GM12878 (cell line): ENCODE results near the gene KLHL24. TPM values are rescaled to one million over a fixed set of nuclear protein-coding genes. Genes with fewer than 3 reads are reported as not detected.
"Not testable (repeated sequence)": the region's sequence is repeated elsewhere in the genome, so short reads cannot be mapped to it uniquely, and the experiment has no call there.

ENCODE experiments used
- ATAC-seq: fragments of 200-7000 bp; cut with Tn5 transposase; 3 replicates; pipeline ENCODE4 v1.9.1; 2020; ENCODE audit warnings: mild to moderate bottlenecking, moderate library complexity
- BruUV-seq: library from RNA; stranded (reverse); fragments of 400-500 nt; replicated peaks from 2 replicates; lab custom pipeline; 2021; lab: Mats Ljungman, UMichigan
- CTCF ChIA-PET: fragments of 300-600 bp; sonication (Branson Sonifier 250); formaldehyde crosslinking; extraction: SDS; loops from one replicate; lab custom pipeline; 2021; ENCODE audit warnings: inconsistent platforms; lab: Yijun Ruan, JAX
- POLR2A ChIA-PET: fragments of 350-600 bp; formaldehyde crosslinking; extraction: SDS; loops from one replicate; lab custom pipeline; 2021; ENCODE audit warnings: inconsistent platforms; lab: Charles Lee
- RAD21 ChIA-PET: fragments of 300-600 bp; sonication (Branson Sonifier 250); formaldehyde crosslinking; loops from one replicate; lab custom pipeline; 2023; ENCODE audit warnings: antibody characterized with exemption; ENCODE audit not compliant: unreplicated experiment; lab: Charles Lee
- SMC1A ChIA-PET: fragments of 300-600 bp; sonication (Branson Sonifier 250); formaldehyde crosslinking; loops from one replicate; lab custom pipeline; 2023; ENCODE audit not compliant: unreplicated experiment, uncharacterized antibody; lab: Charles Lee
- DNase-seq: peaks from one replicate; pipeline ENCODE4 v3.0.0-alpha.2; 2011; ENCODE audit warnings: low read depth, low spot score
- FAIRE-seq: peaks from 3 replicates; lab custom pipeline; 2011; peaks lifted over from hg19 to GRCh38; lab: Jason Lieb, UNC
- H2AFZ ChIP-seq: 2 replicates; pipeline ENCODE4 v1.6.0; 2011; ENCODE audit warnings: low read depth, low read length, control low read depth; ENCODE audit not compliant: control insufficient read depth
- H3K27ac ChIP-seq: 2 replicates; pipeline ENCODE4 v1.5.1; 2011; ENCODE audit warnings: control low read depth; ENCODE audit not compliant: control insufficient read depth, insufficient read depth
- H3K27me3 ChIP-seq, 2 experiments: replicated peaks in 1 of 2; 2 replicates each; pipeline versions ENCODE4 v1.6.0 to v1.6.1; 2011; ENCODE audit warnings: low read length in 1 of 2; ENCODE audit not compliant: control insufficient read depth in 2 of 2, insufficient read depth in 2 of 2
- H3K36me3 ChIP-seq, 2 experiments: 2 replicates each; pipeline ENCODE4 v1.5.1; 2011; ENCODE audit warnings: low read length in 1 of 2; ENCODE audit not compliant: control insufficient read depth in 2 of 2, insufficient read depth in 2 of 2
- H3K4me1 ChIP-seq: 2 replicates; pipeline ENCODE4 v1.6.1; 2011; ENCODE audit warnings: mild to moderate bottlenecking, low read length, moderate library complexity, mixed read lengths; ENCODE audit not compliant: control insufficient read depth, insufficient read depth
- H3K4me2 ChIP-seq: 2 replicates; pipeline ENCODE4 v1.6.0; 2011; ENCODE audit warnings: control low read depth; ENCODE audit not compliant: control insufficient read depth, insufficient read depth
- H3K4me3 ChIP-seq: fragments of 200-600 bp; sonication (generic); 2 replicates; pipeline ENCODE4 v1.5.1; 2016
- H3K79me2 ChIP-seq: 2 replicates; pipeline ENCODE4 v1.6.0; 2011; ENCODE audit warnings: low read length; ENCODE audit not compliant: control insufficient read depth, insufficient read depth
- H3K9ac ChIP-seq: 2 replicates; pipeline ENCODE4 v1.8.0; 2011; ENCODE audit warnings: low read length, control low read depth, mixed read lengths; ENCODE audit not compliant: control insufficient read depth, insufficient read depth
- H3K9me3 ChIP-seq: replicated peaks from 3 replicates; pipeline ENCODE4 v1.5.1; 2011; ENCODE audit warnings: mild to moderate bottlenecking, low read length; ENCODE audit not compliant: control insufficient read depth, insufficient read depth
- H4K20me1 ChIP-seq: 2 replicates; pipeline ENCODE4 v1.6.0; 2011; ENCODE audit not compliant: control insufficient read depth, insufficient read depth
- MEF2B ChIP-seq: fragments of 450-650 bp; IDR thresholded peaks from 2 replicates; pipeline ENCODE4 v1.6.1; 2018; ENCODE audit warnings: mild to moderate bottlenecking, moderate library complexity; ENCODE audit not compliant: partially characterized antibody, poor library complexity, severe bottlenecking
- PBX3 ChIP-seq: IDR thresholded peaks from 2 replicates; pipeline ENCODE4 v1.6.1; 2011; ENCODE audit warnings: mild to moderate bottlenecking, low read depth, low read length, moderate library complexity; ENCODE audit not compliant: insufficient replicate concordance
- YBX1 ChIP-seq: fragments of 450-650 bp; IDR thresholded peaks from 2 replicates; pipeline ENCODE4 v1.6.1; 2016; ENCODE audit warnings: antibody characterized with exemption
- WGBS: methylation state at CpG from one replicate; pipeline ENCODE4 v1.1.6; 2016; ENCODE audit warnings: low lambda C conversion rate; ENCODE audit not compliant: insufficient replicate concordance, insufficient coverage; ENCODE audit errors: missing lambda C conversion rate; 5-methylcytosine and 5-hydroxymethylcytosine counted together
- in situ Hi-C: fragments of 300-500 bp; cut with MboI; formaldehyde crosslinking; loops from 9 replicates; pipeline ENCODE4 v1.14.3; 2018; ENCODE audit warnings: mixed read lengths
- intact Hi-C: fragments of 100-400 bp; cut with micrococcal nuclease; formaldehyde crosslinking; loops from one replicate; pipeline ENCODE4 v1.14.2; 2022; ENCODE audit not compliant: unreplicated experiment
- polyA plus RNA-seq, 11 experiments: library from polyadenylated mRNA; depleted of rRNA in 4 of 11; unstranded in 6 of 11; stranded (reverse) in 5 of 11; fragments of >200 nt; fragmentation: Nextera tagmentation in 4 of 11; fragmentation: Illumina TruSeq in 1 of 11; extraction: Ambion mirVana in 4 of 11; extraction: Trizol in 1 of 11; gene quantifications; 1 replicate in 1 of 11; 2 replicates in 10 of 11; pipeline versions ENCODE4 v1.2.1 to v1.2.3, GENCODE V29; 2011 to 2016; ENCODE audit warnings: inconsistent platforms in 2 of 11, missing spikeins in 2 of 11, low read depth in 1 of 11
- total RNA-seq, 4 experiments: library from RNA; depleted of rRNA in 3 of 4; stranded (reverse); fragments of >200 nt in 3 of 4; fragmentation: Illumina TruSeq in 1 of 4; extraction: Trizol in 1 of 4; gene quantifications; 2 replicates each; pipeline versions ENCODE4 v1.2.1 to v1.2.3, GENCODE V29; 2013 to 2021

The KLHL24 gene
- total and polyA plus RNA-seq, 10 of the 15 experiments (the other 5 are each of a cell fraction or from before 2014, with no cell fraction given), result 0.91 to 24.3 (median 5.3) TPM

- no peak overlapping the region for H2AFZ ChIP-seq
- TSS peak; percentile 47 for BruUV-seq
- in situ Hi-C loops, result no loop called here
- no peak overlapping the region for H3K4me2 ChIP-seq
- TF ChIP-seq MEF2B (no peak), YBX1 (no peak), PBX3 (no peak)
- H3K36me3 ChIP-seq, result no peaks in the 10 kb centered on the region
- ATAC-seq (no peak), FAIRE-seq (no peak), DNase-seq (no peak)
- no peaks in the 10 kb centered on the region for H3K9me3 ChIP-seq
- H3K9ac ChIP-seq, result no peak overlapping the region
- peaks cover 19% of the 10 kb centered on the region; the same call in 1 of the 2 replicates for H3K4me1 ChIP-seq
- H3K27ac ChIP-seq, result no peak overlapping the region
- ChIA-PET POLR2A (interaction anchor here (1.3 to 4.3 kb wide), 3 partner anchors 57 to 103 kb away, joined by 3 to 28 read pairs (median 4); partner anchors contain the start of gene YEATS2), CTCF (interaction anchor here (0.6 to 2.2 kb wide), 5 partner anchors 17 to 169 kb away, joined by 3 to 10 read pairs (median 3); partner anchors contain the start of gene YEATS2), RAD21 (interaction anchor here (0.6 to 3.9 kb wide), 5 partner anchors 25 to 167 kb away, joined by 3 to 30 read pairs (median 8); partner anchors contain the start of gene YEATS2), SMC1A (interaction anchor here (0.6 to 4.1 kb wide), 6 partner anchors 19 to 105 kb away, joined by 3 to 20 read pairs (median 3); no protein-coding TSS in a partner anchor)
- WGBS, result 71% methylated on average over 6 of the region's 6 CpGs
- no peaks in the 10 kb centered on the region for H4K20me1 ChIP-seq
- H3K79me2 ChIP-seq, result no peaks in the 10 kb centered on the region
- no peak overlapping the region for H3K4me3 ChIP-seq
- intact Hi-C loops, result loop anchor here (5.0 kb wide), 2 partner anchors 46 to 111 kb away; no protein-coding TSS in a partner anchor
- H3K27me3 ChIP-seq, result no peaks in the 10 kb centered on the region; a peak in 1 of 4 replicates
Measured at GRCh38 chr3:183638101-183638852, 2.9 kb downstream of the KLHL24 start.

GRCh38 chr3:183640635-183641034, 5.2 kb downstream of the KLHL24 start:
- intact Hi-C loops, H3K27me3 ChIP-seq, H3K4me3 ChIP-seq, H3K9me3 ChIP-seq, H2AFZ ChIP-seq, H3K79me2 ChIP-seq, H3K36me3 ChIP-seq, FAIRE-seq, H4K20me1 ChIP-seq, in situ Hi-C loops, DNase-seq, H3K27ac ChIP-seq, RAD21 ChIA-PET, H3K4me2 ChIP-seq, SMC1A ChIA-PET, ATAC-seq, CTCF ChIA-PET, BruUV-seq, H3K9ac ChIP-seq: not testable (repeated sequence)
- 83% methylated on average over 9 of the region's 11 CpGs for WGBS
- POLR2A ChIA-PET, result interaction anchor here (0.6 kb wide), 1 partner anchor 9 kb away, joined by 3 read pairs; no protein-coding TSS in a partner anchor
- peaks cover 13% of the 10 kb centered on the region; the same call in 1 of the 2 replicates for H3K4me1 ChIP-seq
